GM21528 (cell line): ENCODE results near the gene TYW1B.
"Not testable (repeated sequence)": the region's sequence is repeated elsewhere in the genome, so short reads cannot be mapped to it uniquely, and the experiment has no call there.

Experiments used
- ATAC-seq: cut with Tn5 transposase; IDR thresholded peaks from one replicate; pipeline ENCODE4 v1.9.1; 2021; ENCODE audit warnings: mild to moderate bottlenecking, moderate library complexity; ENCODE audit not compliant: unreplicated experiment, low FRiP score

The TYW1B gene

GRCh38 chr7:72632765-72633292 lies 195.2 kb downstream of the TYW1B start:
- not testable (repeated sequence) for ATAC-seq

GRCh38 chr7:72628375-72628774 lies 199.6 kb downstream of the TYW1B start:
- not testable (repeated sequence) for ATAC-seq

DNA sequence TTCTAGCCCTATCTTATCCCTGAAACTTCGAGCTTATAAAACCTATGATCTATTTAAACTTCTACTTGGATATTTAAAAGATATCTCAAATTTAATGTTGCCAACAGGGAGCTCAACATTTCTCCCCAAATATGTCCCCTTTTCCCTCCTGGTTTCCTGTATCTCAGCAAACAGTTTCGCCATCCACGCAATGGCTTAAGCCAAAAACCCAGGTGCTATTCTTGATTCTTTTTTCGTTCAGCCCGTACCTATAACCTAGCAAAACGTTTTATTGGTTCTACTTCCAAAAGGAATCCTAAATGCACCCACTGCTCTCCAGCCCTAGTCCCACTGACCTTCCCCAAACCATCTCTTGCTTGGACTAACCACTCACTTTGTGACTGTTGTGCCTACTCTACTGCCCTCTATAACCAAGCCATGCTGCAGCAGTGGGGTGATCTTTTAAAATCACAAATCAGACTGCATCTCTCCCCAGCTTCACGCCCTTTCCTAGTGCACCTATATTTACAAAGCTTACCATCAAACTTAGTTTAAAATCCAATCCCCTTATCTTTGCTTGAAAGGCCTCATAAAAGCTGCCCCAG lies 201.5 kb downstream of the TYW1B start:
- ATAC-seq: peak; percentile 36

- peak; percentile 84 for ATAC-seq
Measured at GRCh38 chr7:72625721-72626423, 202.1 kb downstream of the TYW1B start.

DNA sequence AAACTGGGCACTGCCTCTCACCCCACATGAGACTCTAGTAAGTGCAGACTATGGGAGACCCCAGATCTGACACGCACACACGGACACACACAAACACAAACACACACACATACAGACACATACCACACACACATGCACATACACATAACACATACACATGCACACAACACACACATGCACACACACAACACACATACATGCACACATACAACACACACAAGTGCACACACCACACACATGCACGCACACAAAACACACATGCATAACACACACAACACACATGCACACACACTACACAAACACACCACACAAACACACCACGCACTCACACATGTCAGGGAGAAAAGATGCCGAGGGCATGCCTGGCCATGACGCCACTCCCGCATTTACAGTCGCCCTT lies 205.5 kb downstream of the TYW1B start:
- no peak for ATAC-seq

GRCh38 chr7:72621761-72622187 lies 206.2 kb downstream of the TYW1B start:
- ATAC-seq: not testable (repeated sequence)

DNA sequence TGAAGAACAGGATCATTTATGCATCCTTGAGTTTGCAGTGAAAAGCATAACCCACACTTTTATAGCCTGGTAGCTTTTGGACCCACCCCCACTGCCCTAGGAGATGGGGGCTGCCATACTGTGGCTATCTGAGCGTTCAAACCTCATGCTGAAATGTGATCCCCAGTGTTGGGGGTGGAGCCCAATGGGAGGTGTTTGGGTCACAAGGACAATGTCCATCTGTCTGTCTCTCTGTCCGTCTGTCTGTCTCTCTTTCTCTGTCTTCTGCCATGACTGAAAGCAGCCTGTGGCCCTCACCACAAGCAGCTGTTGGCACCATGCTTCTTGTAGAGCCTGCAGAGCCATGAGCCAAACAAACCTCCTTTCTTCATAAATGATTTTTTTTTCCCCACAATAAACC lies 207.1 kb downstream of the TYW1B start:
- not testable (repeated sequence) for ATAC-seq

GRCh38 chr7:72618435-72619180 lies 209.4 kb downstream of the TYW1B start:
- ATAC-seq: not testable (repeated sequence)

DNA sequence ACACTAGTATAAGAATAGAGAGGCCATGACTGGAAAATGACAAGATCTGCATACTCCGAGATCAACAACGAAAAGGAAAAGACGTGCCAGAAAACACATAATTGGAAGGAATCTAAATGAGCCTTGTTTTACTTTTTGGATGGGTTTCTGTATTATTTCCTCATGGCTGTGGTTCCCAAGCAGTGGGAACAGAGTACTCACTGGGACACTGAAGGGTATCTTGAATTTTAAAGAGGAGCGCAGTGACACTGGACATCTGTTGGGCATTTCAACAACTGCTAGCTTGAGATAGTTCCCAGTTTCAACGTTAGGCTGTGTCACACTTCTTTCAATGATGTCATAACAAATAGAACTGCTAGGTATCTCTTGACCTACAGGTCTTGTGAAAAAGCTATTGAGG lies 218.2 kb downstream of the TYW1B start:
- ATAC-seq: not testable (repeated sequence)

DNA sequence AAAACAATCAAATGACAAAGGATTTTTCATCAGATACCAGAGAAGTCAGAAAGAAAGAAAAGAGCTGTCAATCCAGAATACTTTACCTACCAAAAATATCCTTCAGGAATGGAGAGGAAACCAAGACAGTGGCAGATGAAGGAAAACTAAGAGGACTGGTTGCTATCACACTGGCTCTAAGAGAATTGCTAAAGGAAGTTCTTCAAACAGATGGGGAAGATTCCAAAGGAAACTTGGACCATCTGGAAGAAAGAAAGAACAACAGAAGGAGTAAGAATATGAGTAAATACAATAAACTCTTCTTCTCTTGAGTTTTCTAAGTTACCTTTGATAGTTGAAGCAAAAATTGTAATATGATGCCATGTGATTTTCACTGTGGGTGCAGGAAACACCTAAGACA lies 220.0 kb downstream of the TYW1B start:
- ATAC-seq: not testable (repeated sequence)

DNA sequence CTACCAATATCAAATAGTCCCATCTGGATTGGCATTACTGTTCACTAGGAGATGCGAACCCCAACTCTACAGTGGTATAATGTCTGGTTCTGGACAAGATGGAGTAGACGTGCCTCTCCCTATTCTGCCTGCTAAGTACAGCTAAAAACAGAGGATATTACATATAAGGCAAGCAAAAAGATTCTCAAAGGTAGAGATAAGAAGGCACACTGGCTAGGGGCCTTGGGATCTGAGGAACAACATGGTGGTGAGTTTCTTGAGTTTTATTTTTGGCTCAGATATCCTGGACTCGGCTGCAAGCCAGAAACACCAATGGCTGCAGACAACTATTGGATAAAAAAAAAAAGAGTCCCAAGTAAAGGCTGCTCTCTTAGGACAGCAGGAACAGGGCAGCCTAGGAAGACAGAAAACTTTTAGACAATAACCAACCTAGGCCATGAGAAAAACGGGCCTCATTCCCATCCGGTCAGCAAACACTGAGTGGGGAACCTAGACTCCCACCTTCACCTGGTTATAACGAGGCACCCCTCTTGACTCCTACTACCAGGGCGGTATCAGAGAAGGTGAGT lies 222.1 kb downstream of the TYW1B start:
- not testable (repeated sequence) for ATAC-seq

GRCh38 chr7:72604771-72605611 lies 223.0 kb downstream of the TYW1B start:
- ATAC-seq: not testable (repeated sequence)

- ATAC-seq: not testable (repeated sequence)
Measured at GRCh38 chr7:72603476-72603875, 224.5 kb downstream of the TYW1B start.

GRCh38 chr7:72603073-72603472 lies 224.9 kb downstream of the TYW1B start:
- ATAC-seq: no peak

- not testable (repeated sequence) for ATAC-seq
Measured at GRCh38 chr7:72601683-72602082, 226.3 kb downstream of the TYW1B start.

GRCh38 chr7:72590023-72590422 lies 238.0 kb downstream of the TYW1B start:
- ATAC-seq: not testable (repeated sequence)

DNA sequence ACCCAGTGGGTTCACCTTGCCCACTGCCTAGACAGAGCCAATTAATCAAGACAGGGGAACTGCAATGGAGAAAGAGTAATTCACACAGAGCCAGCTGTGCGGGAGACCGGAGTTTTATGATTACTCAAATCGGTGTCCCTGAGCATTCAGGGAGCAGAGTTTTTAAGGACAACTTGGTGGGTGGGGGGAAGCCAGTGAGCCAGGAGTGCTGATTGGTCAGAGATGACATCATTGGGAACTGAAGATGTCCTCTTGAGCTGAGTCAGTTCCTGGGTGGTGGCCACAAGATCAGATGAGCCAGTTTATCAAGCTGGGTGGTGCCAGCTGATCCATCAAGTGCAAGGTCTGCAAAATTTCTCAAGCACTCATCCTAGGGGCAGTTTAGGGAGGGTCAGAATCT lies 240.7 kb downstream of the TYW1B start:
- not testable (repeated sequence) for ATAC-seq

GRCh38 chr7:72584576-72584975 lies 243.4 kb downstream of the TYW1B start:
- not testable (repeated sequence) for ATAC-seq

DNA sequence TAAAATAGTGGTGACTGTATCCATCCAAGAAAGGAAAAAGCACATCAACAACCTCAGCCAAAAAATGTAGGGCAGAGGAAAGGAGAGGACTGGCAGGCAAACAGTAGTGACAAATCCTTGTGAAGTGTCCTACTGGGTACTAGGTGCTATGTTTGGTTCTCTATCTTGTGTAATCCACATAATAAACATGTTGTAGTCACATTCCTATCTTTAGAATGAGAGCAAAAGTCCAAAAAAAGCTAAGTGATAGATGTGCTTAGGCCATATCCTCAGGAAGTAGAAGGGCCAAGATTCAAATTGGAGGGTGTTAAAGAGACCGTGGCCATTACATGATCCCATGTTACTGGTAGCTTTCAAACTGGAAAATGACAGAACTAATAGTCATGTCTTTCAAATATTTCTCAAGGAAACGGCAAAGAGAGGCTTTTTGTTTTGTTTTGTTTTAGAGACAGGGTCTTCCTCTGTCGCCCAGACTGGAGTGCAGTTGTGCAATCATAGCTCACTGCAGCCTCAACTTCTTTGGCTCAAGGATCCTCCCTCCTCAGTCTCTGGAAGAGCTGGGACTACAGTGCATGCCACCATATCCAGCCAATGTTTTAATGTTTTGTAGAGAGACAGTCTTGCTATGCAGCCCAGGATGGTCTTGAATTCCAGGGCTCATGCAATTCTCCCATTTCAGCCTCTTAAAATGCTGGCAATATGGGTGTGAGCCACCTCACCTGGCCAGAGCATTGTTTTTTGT lies 244.2 kb downstream of the TYW1B start:
- ATAC-seq: not testable (repeated sequence)
